ENCODE results near the gene SPRING1.

DNA sequence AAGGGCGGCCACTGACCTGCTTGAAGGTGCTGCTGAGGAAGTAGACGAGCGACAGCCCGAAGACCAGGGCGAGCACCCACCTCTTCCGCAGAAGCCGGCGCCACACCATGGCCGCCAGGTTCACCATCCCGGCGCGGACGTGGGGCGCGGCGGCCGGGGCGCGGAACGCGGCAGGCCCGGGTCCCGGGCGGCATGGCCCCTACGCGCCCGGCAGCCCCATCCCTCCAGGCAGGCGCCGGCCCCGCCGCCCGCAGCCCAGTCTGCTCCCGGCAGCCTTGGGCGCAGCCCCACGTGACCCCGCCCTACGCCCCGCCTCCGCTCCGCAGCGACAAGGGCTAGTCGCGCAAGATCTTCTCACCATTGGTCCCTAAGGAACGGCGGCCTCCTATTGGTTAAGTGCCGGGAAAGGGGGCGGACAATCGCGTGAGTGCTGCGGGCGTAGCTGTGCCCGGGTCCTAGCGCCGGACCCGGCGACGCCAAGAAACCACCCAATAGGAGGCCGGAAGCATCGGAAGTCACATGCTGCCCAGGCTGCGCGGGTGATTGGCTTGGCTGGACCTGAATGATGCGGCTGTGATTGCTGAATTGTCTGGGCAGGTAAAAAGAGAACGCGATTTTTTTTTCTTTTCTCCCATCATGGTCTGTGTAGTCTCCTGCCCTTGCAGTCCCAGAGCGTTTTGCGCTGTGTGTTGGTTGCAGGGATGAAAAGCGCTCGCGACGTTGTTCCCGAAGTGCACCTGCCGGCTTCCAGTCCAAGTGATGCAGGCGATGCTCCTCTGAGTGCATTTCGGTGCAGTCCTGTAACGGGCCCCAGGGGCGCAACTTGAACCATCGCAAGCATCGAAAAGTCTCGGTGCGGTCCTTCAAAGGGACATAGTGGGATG is at the start of gene SPRING1, which contains the start of gene RNFT2:
- TF ChIP-seq, protein P1, sequence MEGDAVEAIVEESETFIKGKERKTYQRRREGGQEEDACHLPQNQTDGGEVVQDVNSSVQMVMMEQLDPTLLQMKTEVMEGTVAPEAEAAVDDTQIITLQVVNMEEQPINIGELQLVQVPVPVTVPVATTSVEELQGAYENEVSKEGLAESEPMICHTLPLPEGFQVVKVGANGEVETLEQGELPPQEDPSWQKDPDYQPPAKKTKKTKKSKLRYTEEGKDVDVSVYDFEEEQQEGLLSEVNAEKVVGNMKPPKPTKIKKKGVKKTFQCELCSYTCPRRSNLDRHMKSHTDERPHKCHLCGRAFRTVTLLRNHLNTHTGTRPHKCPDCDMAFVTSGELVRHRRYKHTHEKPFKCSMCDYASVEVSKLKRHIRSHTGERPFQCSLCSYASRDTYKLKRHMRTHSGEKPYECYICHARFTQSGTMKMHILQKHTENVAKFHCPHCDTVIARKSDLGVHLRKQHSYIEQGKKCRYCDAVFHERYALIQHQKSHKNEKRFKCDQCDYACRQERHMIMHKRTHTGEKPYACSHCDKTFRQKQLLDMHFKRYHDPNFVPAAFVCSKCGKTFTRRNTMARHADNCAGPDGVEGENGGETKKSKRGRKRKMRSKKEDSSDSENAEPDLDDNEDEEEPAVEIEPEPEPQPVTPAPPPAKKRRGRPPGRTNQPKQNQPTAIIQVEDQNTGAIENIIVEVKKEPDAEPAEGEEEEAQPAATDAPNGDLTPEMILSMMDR (conservative IDR thresholded peaks at IDR 0.05): no peak; the same call in 1 of the 2 replicates
- 0 out of 2 replicates have a peak, but pooled peaks have one; percentile 12 for TF ChIP-seq ZFX (IDR thresholded peaks at IDR 0.05)
